ENCODE measurements around the gene CDC42BPA. TPM values are rescaled to one million over a fixed set of nuclear protein-coding genes. Genes with fewer than 3 reads are reported as not detected.

Gene CDC42BPA
- total and polyA plus RNA-seq, 2 donors (not counting 3 experiments of a cell fraction or from before 2014, with no cell fraction given), result 26.1 to 92.6 TPM

DNA sequence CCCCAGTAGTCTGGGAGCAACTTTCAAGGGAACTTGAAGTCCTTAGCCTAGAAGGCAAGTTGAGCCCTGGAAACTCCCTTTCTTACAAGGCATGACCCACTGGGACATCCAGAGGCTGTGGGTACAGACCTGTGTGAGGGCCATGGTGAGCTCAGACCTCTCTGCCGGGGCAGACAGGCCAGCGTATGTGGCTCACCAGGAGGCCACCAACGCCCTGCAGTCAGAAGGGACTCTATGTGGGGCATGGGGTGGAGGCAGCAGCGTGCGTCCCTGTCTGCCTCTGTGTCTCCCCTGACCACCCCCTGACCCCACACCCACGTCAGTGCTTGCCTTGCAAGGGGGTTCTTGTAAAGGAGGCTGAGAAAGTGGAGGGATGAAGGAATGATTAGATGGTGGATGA is 367.4 kb downstream of the CDC42BPA start:
- H3K9me3 ChIP-seq (replicated peaks; ENCODE audit: control insufficient read depth, insufficient read depth, low read length), result no peaks in the 10 kb centered on the region
- FAIRE-seq (no peak), DNase-seq (ENCODE audit: low read depth, low spot score) (no peak)
- H2AFZ ChIP-seq (ENCODE audit: low read depth, low read length), result no peak overlapping the region
- dilution Hi-C loops (cut with MboI; ENCODE audit: extremely low pct_ligation_motif_present, low sequenced_read_pairs), result no loop called here
- no peaks in the 10 kb centered on the region for H3K9me1 ChIP-seq (replicated peaks; ENCODE audit: control insufficient read depth, extremely low read depth, insufficient read depth, low read length)
- ChIA-PET CTCF (interaction anchor here (0.9 to 1.1 kb wide), 2 partner anchors 12 to 15 kb away, joined by 4 to 5 read pairs; no protein-coding TSS in a partner anchor), POLR2A (interaction anchor here (0.5 kb wide), 1 partner anchor 12 kb away, joined by 3 read pairs; no protein-coding TSS in a partner anchor)
- no peak overlapping the region for H3K27ac ChIP-seq (ENCODE audit: insufficient read depth, low read depth, low read length)
- H3K9ac ChIP-seq (replicated peaks; ENCODE audit: extremely low read depth, insufficient read depth, low read length), result no peak overlapping the region
- TF ChIP-seq EZH2 (IDR thresholded peaks at IDR 0.05; ENCODE audit: borderline replicate concordance, low read depth, low read length, severe bottlenecking), result no peak
- TF ChIP-seq GATA2 (IDR thresholded peaks at IDR 0.05; ENCODE audit: insufficient read depth, insufficient read length, low read depth, low read length), result no peak
- TF ChIP-seq, protein P1, sequence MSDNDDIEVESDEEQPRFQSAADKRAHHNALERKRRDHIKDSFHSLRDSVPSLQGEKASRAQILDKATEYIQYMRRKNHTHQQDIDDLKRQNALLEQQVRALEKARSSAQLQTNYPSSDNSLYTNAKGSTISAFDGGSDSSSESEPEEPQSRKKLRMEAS (IDR thresholded peaks at IDR 0.05; ENCODE audit: insufficient read depth, insufficient read length), result no peak
- no peak for TF ChIP-seq POLR2AphosphoS5 (IDR thresholded peaks at IDR 0.05; ENCODE audit: insufficient read depth, low read depth, low read length)
- no peaks in the 10 kb centered on the region for H3K27me3 ChIP-seq (ENCODE audit: control insufficient read depth in 2 of 2, insufficient read depth in 2 of 2, low read length in 2 of 2)
- no peaks in the 10 kb centered on the region for H3K36me3 ChIP-seq (ENCODE audit: control insufficient read depth in 2 of 2, extremely low read depth in 1 of 2, insufficient read depth in 2 of 2, low read length in 2 of 2)
- BruUV-seq (replicated peaks), result no TSS peak
- intact Hi-C loops (cut with micrococcal nuclease), result no loop called here
- no peaks in the 10 kb centered on the region for H3K79me2 ChIP-seq (ENCODE audit: control insufficient read depth, insufficient read depth, low read length)
- H3K4me2 ChIP-seq (ENCODE audit: insufficient read depth, low read length), result no peak overlapping the region
- H3K4me1 ChIP-seq (ENCODE audit: control insufficient read depth, extremely low read depth, insufficient read depth, low read length), result no peaks in the 10 kb centered on the region
- H3K4me3 ChIP-seq (replicated peaks in 1 of 3; ENCODE audit: insufficient read depth in 1 of 3, low read depth in 1 of 3, low read length in 3 of 3), result no peak overlapping the region
- H4K20me1 ChIP-seq (replicated peaks; ENCODE audit: control insufficient read depth, extremely low read depth, insufficient read depth, low read length), result no peaks in the 10 kb centered on the region

DNA sequence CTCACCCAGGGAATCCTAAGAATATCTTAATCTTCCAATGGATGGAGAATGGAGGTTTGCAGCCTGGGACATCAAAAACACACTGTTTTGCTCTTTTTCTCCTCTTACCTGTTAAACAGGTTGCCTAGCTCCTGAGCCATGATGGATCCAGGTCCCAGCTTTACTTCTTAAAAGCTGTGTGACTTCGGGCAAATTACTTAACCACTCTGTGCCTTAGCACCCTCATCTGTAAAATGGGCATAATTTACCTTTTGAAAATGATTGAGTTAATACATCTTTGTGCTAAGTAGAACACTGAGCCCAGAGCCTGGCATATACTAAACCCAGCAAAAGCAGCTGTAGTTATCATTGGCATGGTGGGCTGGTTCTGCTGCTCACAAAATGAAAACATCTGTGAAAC is 368.0 kb downstream of the CDC42BPA start:
- TF ChIP-seq FOS (IDR thresholded peaks at IDR 0.05; ENCODE audit: borderline replicate concordance, insufficient read depth, low read length) (no peak), MYC (IDR thresholded peaks at IDR 0.05; ENCODE audit: low read depth, low read length) (no peak), JUN (IDR thresholded peaks at IDR 0.05; ENCODE audit: borderline replicate concordance, insufficient read depth, insufficient read length, low read depth) (no peak), GATA2 (IDR thresholded peaks at IDR 0.05; ENCODE audit: insufficient read depth, insufficient read length, low read depth, low read length) (no peak), POLR2AphosphoS5 (IDR thresholded peaks at IDR 0.05; ENCODE audit: insufficient read depth, low read depth, low read length) (no peak), EZH2 (IDR thresholded peaks at IDR 0.05; ENCODE audit: borderline replicate concordance, low read depth, low read length, severe bottlenecking) (no peak), POLR2A (IDR thresholded peaks at IDR 0.05; ENCODE audit: low read depth, low read length) (no peak)
- TF ChIP-seq, protein P2, sequence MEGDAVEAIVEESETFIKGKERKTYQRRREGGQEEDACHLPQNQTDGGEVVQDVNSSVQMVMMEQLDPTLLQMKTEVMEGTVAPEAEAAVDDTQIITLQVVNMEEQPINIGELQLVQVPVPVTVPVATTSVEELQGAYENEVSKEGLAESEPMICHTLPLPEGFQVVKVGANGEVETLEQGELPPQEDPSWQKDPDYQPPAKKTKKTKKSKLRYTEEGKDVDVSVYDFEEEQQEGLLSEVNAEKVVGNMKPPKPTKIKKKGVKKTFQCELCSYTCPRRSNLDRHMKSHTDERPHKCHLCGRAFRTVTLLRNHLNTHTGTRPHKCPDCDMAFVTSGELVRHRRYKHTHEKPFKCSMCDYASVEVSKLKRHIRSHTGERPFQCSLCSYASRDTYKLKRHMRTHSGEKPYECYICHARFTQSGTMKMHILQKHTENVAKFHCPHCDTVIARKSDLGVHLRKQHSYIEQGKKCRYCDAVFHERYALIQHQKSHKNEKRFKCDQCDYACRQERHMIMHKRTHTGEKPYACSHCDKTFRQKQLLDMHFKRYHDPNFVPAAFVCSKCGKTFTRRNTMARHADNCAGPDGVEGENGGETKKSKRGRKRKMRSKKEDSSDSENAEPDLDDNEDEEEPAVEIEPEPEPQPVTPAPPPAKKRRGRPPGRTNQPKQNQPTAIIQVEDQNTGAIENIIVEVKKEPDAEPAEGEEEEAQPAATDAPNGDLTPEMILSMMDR (IDR thresholded peaks at IDR 0.05; ENCODE audit: extremely low read depth in 1 of 2, insufficient read depth in 1 of 2, low read depth in 1 of 2, low read length in 2 of 2), result no peak
- TF ChIP-seq, protein P1 (IDR thresholded peaks at IDR 0.05; ENCODE audit: insufficient read depth, insufficient read length), result no peak
- CTCF ChIA-PET, result interaction anchor here (1.1 kb wide), 1 partner anchor 15 kb away, joined by 4 read pairs; no protein-coding TSS in a partner anchor
- dilution Hi-C loops (cut with MboI; ENCODE audit: extremely low pct_ligation_motif_present, low sequenced_read_pairs), result no loop called here

More for the DNA sequence above, 368.0 kb downstream of the CDC42BPA start:
- Histone ChIP-seq H3K4me2 (ENCODE audit: insufficient read depth, low read length) (no peak overlapping the region), H3K27me3 (ENCODE audit: control insufficient read depth in 2 of 2, insufficient read depth in 2 of 2, low read length in 2 of 2) (no peaks in the 10 kb centered on the region), H2AFZ (ENCODE audit: low read depth, low read length) (no peak overlapping the region), H3K36me3 (ENCODE audit: control insufficient read depth in 2 of 2, extremely low read depth in 1 of 2, insufficient read depth in 2 of 2, low read length in 2 of 2) (no peaks in the 10 kb centered on the region), H3K4me1 (ENCODE audit: control insufficient read depth, extremely low read depth, insufficient read depth, low read length) (no peaks in the 10 kb centered on the region), H3K4me3 (replicated peaks in 1 of 3; ENCODE audit: insufficient read depth in 1 of 3, low read depth in 1 of 3, low read length in 3 of 3) (no peak overlapping the region), H3K9me3 (replicated peaks; ENCODE audit: control insufficient read depth, insufficient read depth, low read length) (no peaks in the 10 kb centered on the region), H3K9me1 (replicated peaks; ENCODE audit: control insufficient read depth, extremely low read depth, insufficient read depth, low read length) (no peaks in the 10 kb centered on the region), H3K27ac (ENCODE audit: insufficient read depth, low read depth, low read length) (no peak overlapping the region), H3K9ac (replicated peaks; ENCODE audit: extremely low read depth, insufficient read depth, low read length) (no peak overlapping the region), H3K79me2 (ENCODE audit: control insufficient read depth, insufficient read depth, low read length) (no peaks in the 10 kb centered on the region), H4K20me1 (replicated peaks; ENCODE audit: control insufficient read depth, extremely low read depth, insufficient read depth, low read length) (no peaks in the 10 kb centered on the region)
- DNase-seq (ENCODE audit: low read depth, low spot score) (no peak), FAIRE-seq (no peak)
- intact Hi-C loops (cut with micrococcal nuclease), result no loop called here
- POLR2A ChIA-PET, result no interaction called here
- no TSS peak for BruUV-seq (replicated peaks)

Data from endothelial cell of umbilical vein (primary cell).